CD4-positive, alpha-beta T cell treated with Interleukin-6 at 100 ng/mL for 8 hours (primary cell): ENCODE results near the gene MSI2.

ENCODE experiments used
- DNase-seq: peaks from one replicate; pipeline ENCODE4 v3.0.0-alpha.2; 2020; ENCODE audit warnings: mixed read lengths, low spot score

The MSI2 gene

GRCh38 chr17:57416369-57416768 lies 160.0 kb downstream of the MSI2 start:
- no peak for DNase-seq

GRCh38 chr17:57417956-57418355 lies 161.6 kb downstream of the MSI2 start:
- DNase-seq = no peak

DNA sequence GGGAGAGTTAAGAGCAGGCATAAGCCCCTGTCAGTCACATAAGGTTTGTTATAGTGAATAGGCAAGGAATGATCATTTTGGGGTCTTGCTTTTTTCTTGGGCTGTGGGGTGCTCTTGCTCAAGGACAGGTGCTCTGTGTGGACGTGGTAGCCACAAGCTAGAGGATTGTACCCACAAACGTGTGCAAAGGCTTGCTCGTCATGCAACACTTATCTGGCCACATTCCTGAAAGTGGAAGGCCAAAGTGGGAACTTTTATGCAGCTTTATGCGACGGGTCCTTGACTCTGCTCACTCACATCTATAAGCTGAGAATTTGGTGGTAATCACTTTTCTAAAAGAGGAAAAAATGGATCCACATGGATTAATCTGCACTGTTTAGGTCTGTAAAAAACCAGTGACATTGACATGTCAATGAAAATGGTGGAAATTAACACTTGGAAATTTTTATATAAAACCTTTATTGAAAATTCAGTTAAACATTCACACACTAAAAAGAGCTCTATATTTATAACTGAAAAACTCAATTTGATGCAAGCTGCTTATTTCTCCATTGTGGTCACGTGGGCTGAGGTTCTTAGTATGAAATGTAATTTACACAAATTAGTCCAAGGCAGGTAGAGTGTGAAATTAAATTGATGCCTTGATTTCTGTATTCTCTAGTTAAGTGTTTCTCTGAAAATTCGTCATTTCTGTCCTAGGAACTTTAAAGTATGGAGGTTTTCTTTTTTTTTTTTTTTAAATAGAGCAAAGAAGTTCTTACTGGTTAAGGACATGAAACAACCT lies 162.3 kb downstream of the MSI2 start:
- no peak for DNase-seq

DNA sequence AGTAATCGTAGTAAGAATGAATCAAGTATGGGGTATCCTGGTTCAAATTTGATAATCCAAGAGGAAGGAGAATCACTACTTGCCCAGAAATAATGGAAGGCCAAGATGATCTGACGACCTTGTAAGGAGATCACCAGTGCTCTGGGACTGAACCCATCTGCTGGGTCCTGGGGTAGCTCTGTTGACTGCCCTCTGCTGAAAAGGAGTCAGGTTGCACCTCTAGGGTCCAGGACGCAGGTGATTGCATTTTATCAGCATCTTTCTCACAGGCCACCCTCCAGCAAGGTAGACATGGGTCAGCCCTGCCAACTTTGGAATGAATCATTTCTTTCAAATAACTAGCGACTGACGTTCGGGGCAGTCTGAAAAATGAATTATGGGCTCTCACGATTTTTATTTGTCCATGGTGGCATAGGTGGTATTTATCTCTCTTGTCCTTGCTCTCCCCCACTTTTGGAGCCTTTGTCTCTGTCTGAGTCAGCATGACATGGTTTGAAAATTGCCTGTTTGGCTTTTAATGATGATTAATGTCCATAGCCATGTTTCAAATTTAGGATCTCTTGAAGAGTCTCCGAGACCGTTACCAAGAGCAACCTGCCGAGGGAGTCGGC lies 163.7 kb downstream of the MSI2 start:
- no peak for DNase-seq

- DNase-seq = no peak
Measured at GRCh38 chr17:57420734-57421717, 164.7 kb downstream of the MSI2 start.

DNA sequence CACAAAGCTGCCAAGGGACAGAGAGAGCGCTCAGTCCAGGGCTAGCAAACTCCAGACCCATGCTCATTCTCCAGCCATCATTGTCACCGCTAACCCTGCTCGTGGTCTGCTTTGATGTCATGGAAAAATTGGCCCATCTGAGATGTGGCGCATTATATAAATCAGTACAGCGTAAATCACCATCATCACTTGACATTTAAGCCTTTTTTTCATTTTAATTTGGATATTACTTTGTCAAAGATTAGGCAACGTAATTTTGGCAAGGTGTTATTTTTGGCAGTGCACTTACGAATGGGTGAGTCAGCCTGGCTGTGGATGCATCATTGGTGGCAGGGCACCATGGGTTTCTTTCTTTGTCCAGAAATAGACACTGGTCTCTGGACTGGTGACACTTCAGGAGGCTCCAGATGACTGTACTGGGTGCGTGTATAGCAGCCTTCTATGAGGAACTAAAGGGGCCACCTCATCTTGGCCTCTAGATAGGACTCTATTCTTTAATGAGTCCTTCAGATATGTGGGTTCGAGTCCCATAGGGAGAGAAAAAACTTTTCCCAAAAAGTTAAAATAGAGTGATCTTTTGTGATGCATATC lies 166.3 kb downstream of the MSI2 start:
- DNase-seq = no peak

GRCh38 chr17:57423541-57423940 lies 167.2 kb downstream of the MSI2 start:
- DNase-seq = no peak

GRCh38 chr17:57424273-57424672 lies 167.9 kb downstream of the MSI2 start:
- no peak for DNase-seq

DNA sequence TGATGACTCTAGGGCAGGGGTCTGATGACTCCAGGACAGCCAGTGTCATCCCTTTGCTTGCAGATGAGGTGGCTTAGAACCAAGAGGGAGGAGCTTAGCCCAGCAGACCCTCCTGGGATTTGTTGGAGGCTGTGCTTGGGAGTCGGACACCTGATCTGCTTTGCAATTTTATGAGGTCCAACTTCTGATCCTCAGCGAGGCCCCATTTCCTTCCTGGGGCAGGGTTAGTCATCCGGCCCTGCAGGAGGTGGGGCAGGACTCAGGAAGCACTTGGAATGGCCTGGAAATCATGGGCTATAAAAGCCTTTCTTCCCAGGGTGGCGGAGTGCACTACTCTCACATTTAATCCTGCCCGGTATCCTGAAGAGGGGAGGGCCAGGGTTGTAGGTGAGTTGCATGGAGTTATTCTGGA lies 168.5 kb downstream of the MSI2 start:
- DNase-seq = no peak

- DNase-seq = no peak
Measured at GRCh38 chr17:57425431-57425830, 169.1 kb downstream of the MSI2 start.

- DNase-seq = no peak
Measured at GRCh38 chr17:57425903-57426880, 169.9 kb downstream of the MSI2 start.

- no peak for DNase-seq
Measured at GRCh38 chr17:57429966-57430365, 173.6 kb downstream of the MSI2 start.

DNA sequence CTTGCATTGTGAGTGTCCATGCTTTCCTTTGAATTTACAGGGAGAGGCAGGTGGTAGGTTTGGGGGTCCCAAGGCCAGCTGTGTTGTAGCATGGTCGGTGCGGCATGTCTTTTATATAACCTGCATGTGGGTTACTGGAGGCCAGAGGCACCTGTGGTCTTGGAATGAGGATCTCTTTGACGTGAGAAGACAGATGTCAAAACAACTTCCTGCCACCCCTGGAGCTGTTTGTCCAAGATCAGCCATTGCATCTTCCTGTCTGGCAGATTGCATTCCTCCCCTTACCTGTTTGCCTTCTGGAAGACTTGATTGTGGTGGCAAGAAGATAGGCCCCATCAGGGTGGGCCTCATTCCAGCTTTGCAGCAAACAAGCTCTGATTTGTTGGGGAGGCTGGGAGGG lies 175.1 kb downstream of the MSI2 start:
- no peak for DNase-seq

DNA sequence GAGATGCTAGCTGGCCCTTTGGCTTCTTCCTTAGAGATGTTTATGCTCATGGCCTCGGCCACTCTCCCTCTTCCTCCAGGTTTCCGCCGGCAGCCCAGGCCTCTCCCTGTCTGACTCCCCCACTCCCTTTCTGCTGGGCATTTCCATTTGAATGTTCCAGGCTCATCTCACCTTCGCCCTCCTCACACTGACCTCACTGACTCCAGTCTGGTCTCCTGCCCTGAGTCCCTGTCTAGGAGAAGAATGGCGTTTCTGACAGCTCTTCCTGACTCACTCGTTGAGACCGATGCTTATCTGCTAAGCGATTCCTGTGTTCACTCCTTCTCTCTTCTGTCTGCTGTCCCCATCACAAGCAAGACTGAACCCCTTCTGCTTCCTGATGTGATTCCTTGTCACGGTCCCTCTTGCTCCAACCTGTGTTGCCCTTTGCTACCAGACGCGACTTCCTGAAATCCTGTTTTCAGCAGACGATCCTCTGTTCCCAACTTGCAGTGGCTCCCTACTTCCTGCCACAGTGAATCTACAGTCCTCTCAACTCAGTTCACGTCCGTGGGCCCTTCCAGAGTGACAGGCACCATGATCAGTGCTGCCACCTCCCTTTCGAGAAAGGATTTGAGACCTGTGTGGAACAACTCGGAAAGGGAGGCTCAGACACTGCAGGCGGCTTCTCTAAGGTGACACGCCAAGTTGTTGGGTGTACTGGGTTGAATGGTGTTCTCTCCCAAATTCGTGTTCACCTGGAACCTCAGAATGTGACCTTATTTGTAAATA lies 176.4 kb downstream of the MSI2 start:
- DNase-seq = no peak

GRCh38 chr17:57433452-57433851 lies 177.1 kb downstream of the MSI2 start:
- no peak for DNase-seq

DNA sequence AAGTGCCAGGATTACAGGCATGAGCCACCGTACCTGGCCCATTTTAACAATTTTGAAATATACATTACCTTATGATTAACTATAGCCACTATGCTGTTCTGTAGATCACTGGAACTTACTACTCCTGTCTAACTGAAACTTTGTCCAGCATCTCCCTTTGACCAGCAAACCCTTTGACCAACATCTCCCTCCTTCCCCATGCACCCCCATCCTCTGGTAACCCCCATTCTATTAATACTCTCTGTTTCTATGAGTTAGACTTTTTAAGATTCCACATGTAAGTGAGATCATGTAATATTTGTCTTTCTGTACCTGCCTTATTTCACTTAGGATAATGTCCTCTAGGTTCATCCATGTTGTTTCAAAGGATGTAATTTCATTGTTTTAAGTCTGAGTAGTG lies 178.0 kb downstream of the MSI2 start:
- DNase-seq = no peak

GRCh38 chr17:57436565-57436964 lies 180.2 kb downstream of the MSI2 start:
- DNase-seq = no peak

DNA sequence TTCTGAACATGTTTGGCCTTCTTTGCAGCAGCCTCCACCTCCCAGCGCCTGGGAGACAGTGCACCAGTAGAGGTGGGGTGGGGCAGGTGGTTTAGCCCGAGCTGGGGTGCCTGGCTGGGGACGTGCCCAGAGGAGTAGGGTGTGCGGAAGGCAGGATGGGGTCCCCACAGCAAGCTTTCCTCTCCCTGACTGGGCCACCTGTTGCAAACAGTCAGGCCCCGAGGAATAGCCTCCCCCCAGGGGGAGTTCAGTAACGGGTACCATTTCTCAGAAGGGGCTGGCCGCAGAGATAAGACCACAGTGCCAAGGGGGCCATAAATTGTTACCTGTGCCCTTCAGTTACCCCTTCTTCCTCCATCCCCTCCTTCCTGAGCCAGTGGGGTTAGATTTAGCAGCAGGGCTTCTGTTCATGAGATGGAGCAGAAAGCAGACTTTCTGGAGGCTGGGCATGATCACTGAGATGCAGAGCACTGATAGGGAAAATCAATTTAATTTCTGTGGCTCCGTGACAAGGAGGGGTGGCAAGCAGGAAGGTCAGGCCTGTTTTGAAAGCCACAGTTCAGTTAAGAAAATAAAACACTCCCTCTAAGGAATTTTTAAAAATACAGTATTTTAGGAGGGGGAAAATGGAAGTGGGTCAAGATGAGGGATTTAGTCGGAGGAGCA lies 181.9 kb downstream of the MSI2 start:
- DNase-seq = no peak

DNA sequence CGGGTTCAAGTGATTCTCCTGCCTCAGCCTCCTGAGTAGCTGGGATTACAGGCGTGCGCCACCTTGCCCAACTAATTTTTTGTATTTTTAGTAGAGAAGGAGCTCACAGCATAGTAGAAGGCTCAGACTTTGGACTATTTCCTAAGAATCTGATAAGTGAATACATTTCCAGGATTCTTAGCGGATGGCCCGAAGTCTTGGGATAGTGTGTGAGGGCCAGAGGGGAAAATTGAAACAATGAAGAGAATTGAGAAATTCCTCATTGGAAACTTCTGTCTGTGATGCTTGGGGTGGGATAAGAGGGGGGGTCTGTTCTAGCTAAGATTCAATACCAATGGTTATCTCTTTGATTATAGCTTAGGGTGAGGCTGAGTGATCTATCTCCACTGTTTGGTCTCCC lies 183.3 kb downstream of the MSI2 start:
- DNase-seq = no peak
